HCT116 (cell line): ENCODE data around the gene ADPRS. TPM values are rescaled to one million over a fixed set of nuclear protein-coding genes. Genes with fewer than 3 reads are reported as not detected.

Experiments used
- ATAC-seq: fragments of 200-7000 bp; cut with Tn5 transposase; 2 replicates; pipeline ENCODE4 v1.9.1; 2020; ENCODE audit warnings: mild to moderate bottlenecking, moderate library complexity
- BruUV-seq: library from RNA; stranded (reverse); fragments of 400-500 nt; replicated peaks from 2 replicates; lab custom pipeline; 2021; lab: Mats Ljungman, UMichigan
- CTCF ChIA-PET: fragments of 300-600 bp; sonication (Branson Sonifier 250); formaldehyde crosslinking; loops from one replicate; lab custom pipeline; 2021; ENCODE audit warnings: antibody characterized with exemption; lab: Charles Lee
- POLR2A ChIA-PET: fragments of 300-600, 350-600 bp; sonication (Branson Sonifier 250); formaldehyde crosslinking; loops from one replicate; lab custom pipeline; 2021; ENCODE audit warnings: antibody characterized with exemption; lab: Charles Lee
- RAD21 ChIA-PET, 2 experiments: fragments of 300-600 bp; sonication (Branson Sonifier 250); formaldehyde crosslinking; loops; one replicate each; lab custom pipeline; 2023; ENCODE audit warnings: low total read pairs in 2 of 2; ENCODE audit not compliant: uncharacterized antibody in 2 of 2, unreplicated experiment in 2 of 2, low non-redundant PET in 1 of 2; lab: Charles Lee
- DNase-seq: peaks from one replicate; pipeline ENCODE4 v3.0.0-alpha.2; 2010; ENCODE audit warnings: low read depth, low spot score
- H2AFZ ChIP-seq: fragments of 200-600 bp; shearing (Covaris generic), sonication (generic); 2 replicates; pipeline ENCODE4 v1.6.1; 2017; ENCODE audit warnings: low read depth, mixed run types, mixed read lengths, antibody characterized with exemption, low read length; ENCODE audit not compliant: poor library complexity, severe bottlenecking
- H3K27ac ChIP-seq: 2 replicates; pipeline ENCODE4 v1.5.1; 2012; ENCODE audit warnings: low read depth, low read length
- H3K27me3 ChIP-seq: fragments of 200-600 bp; sonication (generic); 2 replicates; pipeline ENCODE4 v1.6.1; 2016; ENCODE audit warnings: mixed run types, low read length, mixed read lengths; ENCODE audit not compliant: insufficient read depth
- H3K36me3 ChIP-seq, 2 experiments: fragments of 200-500 bp in 1 of 2; fragments of 200-600 bp in 1 of 2; sonication (Bioruptor generic) in 1 of 2; sonication (generic) in 1 of 2; 2 replicates each; pipeline versions ENCODE4 v1.5.1 to v1.6.1; 2014 to 2016; ENCODE audit warnings: low read length in 2 of 2, inconsistent platforms in 1 of 2, mixed read lengths in 1 of 2, mixed run types in 1 of 2; ENCODE audit not compliant: insufficient read depth in 2 of 2, control insufficient read depth in 1 of 2
- H3K4me1 ChIP-seq, 2 experiments: fragments of 200-600 bp in 1 of 2; sonication (generic) in 1 of 2; 2 replicates each; pipeline versions ENCODE4 v1.5.1 to v1.6.1; 2012 to 2017; ENCODE audit warnings: low read length in 2 of 2, inconsistent platforms in 1 of 2, mild to moderate bottlenecking in 1 of 2, mixed read lengths in 1 of 2, mixed run types in 1 of 2, moderate library complexity in 1 of 2; ENCODE audit not compliant: insufficient read depth in 2 of 2, control insufficient read depth in 1 of 2
- H3K4me2 ChIP-seq: fragments of 200-600 bp; sonication (generic); 2 replicates; pipeline ENCODE4 v1.6.1; 2017; ENCODE audit warnings: mixed run types, low read length, mixed read lengths
- H3K4me3 ChIP-seq, 2 experiments: fragments of 200-600 bp in 1 of 2; sonication (generic) in 1 of 2; replicated peaks in 1 of 2; 2 replicates each; pipeline ENCODE4 v1.5.1; 2011 to 2016; ENCODE audit warnings: low read length in 2 of 2, control low read depth in 1 of 2, low read depth in 1 of 2, mild to moderate bottlenecking in 1 of 2, mixed read lengths in 1 of 2, mixed run types in 1 of 2
- H3K79me2 ChIP-seq: fragments of 200-600 bp; sonication (generic); 2 replicates; pipeline ENCODE4 v1.6.1; 2017; ENCODE audit warnings: mild to moderate bottlenecking, mixed run types, low read length, moderate library complexity, mixed read lengths; ENCODE audit not compliant: insufficient read depth
- H3K9ac ChIP-seq: fragments of 200-600 bp; sonication (generic); 2 replicates; pipeline ENCODE4 v1.6.1; 2016; ENCODE audit warnings: low read length, mixed read lengths
- H3K9me2 ChIP-seq: fragments of 200-600 bp; sonication (generic), shearing (Covaris generic); 2 replicates; pipeline ENCODE4 v1.6.1; 2017; ENCODE audit warnings: mixed run types, mild to moderate bottlenecking, moderate library complexity; ENCODE audit not compliant: insufficient read depth
- H3K9me3 ChIP-seq, 2 experiments: fragments of 200-500 bp in 1 of 2; fragments of 200-600 bp in 1 of 2; sonication (Bioruptor generic) in 1 of 2; sonication (generic) in 1 of 2; 2 replicates each; pipeline ENCODE4 v1.6.1; 2014 to 2017; ENCODE audit warnings: low read length in 2 of 2, mixed read lengths in 2 of 2, inconsistent platforms in 1 of 2, low read depth in 1 of 2, mild to moderate bottlenecking in 1 of 2, mixed run types in 1 of 2, moderate library complexity in 1 of 2; ENCODE audit not compliant: control insufficient read depth in 1 of 2, insufficient read depth in 1 of 2
- H4K20me1 ChIP-seq: fragments of 200-600 bp; sonication (generic), shearing (Covaris generic); 2 replicates; pipeline ENCODE4 v1.6.1; 2017; ENCODE audit warnings: mixed run types, mild to moderate bottlenecking, moderate library complexity; ENCODE audit not compliant: insufficient read depth
- CBX3 ChIP-seq: IDR thresholded peaks from 2 replicates; pipeline ENCODE4 v1.6.1; 2012; ENCODE audit warnings: low read depth
- CEBPB ChIP-seq: IDR thresholded peaks from 2 replicates; pipeline ENCODE4 v1.6.1; 2012; ENCODE audit warnings: low read depth
- EZH2phosphoT487 ChIP-seq: fragments of 200-600 bp; IDR thresholded peaks from 2 replicates; pipeline ENCODE4 v1.6.1; 2018; ENCODE audit warnings: antibody characterized with exemption, borderline replicate concordance
- FOSL1 ChIP-seq: IDR thresholded peaks from 2 replicates; pipeline ENCODE4 v1.6.1; 2012; ENCODE audit warnings: low read depth
- JUND ChIP-seq: IDR thresholded peaks from 2 replicates; pipeline ENCODE4 v1.6.1; 2012
- POLR2AphosphoS5 ChIP-seq: IDR thresholded peaks from 2 replicates; pipeline ENCODE4 v1.6.1; 2011; ENCODE audit warnings: mild to moderate bottlenecking, low read depth, low read length, moderate library complexity
- REST ChIP-seq: IDR thresholded peaks from 2 replicates; pipeline ENCODE4 v1.6.1; 2012; ENCODE audit warnings: low read depth
- SP1 ChIP-seq: IDR thresholded peaks from 2 replicates; pipeline ENCODE4 v1.6.1; 2012; ENCODE audit warnings: low read depth
- SRF ChIP-seq: IDR thresholded peaks from 2 replicates; pipeline ENCODE4 v1.6.1; 2012; ENCODE audit warnings: low read depth
- intact Hi-C: fragments of 100-400 bp; cut with micrococcal nuclease; formaldehyde crosslinking; loops from 2 replicates; pipeline ENCODE4 v1.10.0; 2022
- total RNA-seq: library from RNA; stranded (reverse); gene quantifications from one replicate; pipeline ENCODE4 v1.2.1, GENCODE V29; 2021; ENCODE audit not compliant: unreplicated experiment

The ADPRS gene
- total RNA-seq, 1 experiment from 2014 or later, result 28.2 TPM

GRCh38 chr1:36086529-36087232, 2.0 kb upstream of the ADPRS start:
- CTCF ChIA-PET, result no interaction called here
- intact Hi-C loops, result loop anchor here (10.0 kb wide), 1 partner anchor 232 kb away; no protein-coding TSS in a partner anchor
- no peak overlapping the region for H3K27ac ChIP-seq
- DNase-seq, result no peak
- no peaks in the 10 kb centered on the region for H3K9me2 ChIP-seq
- no peaks in the 10 kb centered on the region for H4K20me1 ChIP-seq
- no peak overlapping the region for H2AFZ ChIP-seq
- H3K27me3 ChIP-seq, result no peaks in the 10 kb centered on the region
- ATAC-seq, result no peak
- RAD21 ChIA-PET, result interaction anchor here in 1 of 2 experiments (0.7 kb wide), 1 partner anchor 371 kb away, joined by 3 read pairs; no protein-coding TSS in a partner anchor
- H3K4me1 ChIP-seq, result peaks cover 0 to 15% of the 10 kb centered on the region in 2 experiments; a peak in 2 of 4 replicates
- H3K36me3 ChIP-seq, result peaks cover 3 to 5% of the 10 kb centered on the region in 2 experiments; a peak in 2 of 4 replicates
- TF ChIP-seq EZH2phosphoT487 (no peak), FOSL1 (no peak), SP1 (no peak), SRF (no peak), POLR2AphosphoS5 (no peak), JUND (no peak), CEBPB (no peak), CBX3 (no peak), REST (no peak)
- no peak overlapping the region for H3K4me3 ChIP-seq
- H3K4me2 ChIP-seq, result no peak overlapping the region
- POLR2A ChIA-PET, result no interaction called here
- H3K79me2 ChIP-seq, result peaks cover 24% of the 10 kb centered on the region
- no TSS peak for BruUV-seq
- H3K9me3 ChIP-seq, result no peaks in the 10 kb centered on the region
- H3K9ac ChIP-seq, result no peak overlapping the region
